WTC11 (cell line): ENCODE measurements around the gene DGCR8. TPM values are rescaled to one million over a fixed set of nuclear protein-coding genes. Genes with fewer than 3 reads are reported as not detected.
A peak's percentile ranks its signal among the peaks of the same experiment; 100 is the strongest.

ENCODE experiments used
- ATAC-seq: fragments of 200-7000 bp; cut with Tn5 transposase; 2 replicates; pipeline ENCODE4 v1.10.0; 2021; ENCODE audit warnings: mild to moderate bottlenecking, moderate library complexity
- CTCF ChIA-PET: fragments of 300-600 bp; sonication (Branson Sonifier 250); formaldehyde crosslinking; loops from one replicate; lab custom pipeline; 2021; ENCODE audit warnings: antibody characterized with exemption; lab: Charles Lee
- POLR2A ChIA-PET: fragments of 350-600 bp; sonication (Branson Sonifier 250); formaldehyde crosslinking; loops from one replicate; lab custom pipeline; 2021; ENCODE audit warnings: antibody characterized with exemption; lab: Charles Lee
- DNase-seq: peaks from one replicate; pipeline ENCODE4 v3.0.0; 2021; ENCODE audit warnings: low spot score
- H3K27ac Mint-ChIP-seq: 2 replicates; pipeline ENCODE4 v1.8.0; 2021; ENCODE audit warnings: mixed read lengths
- H3K27me3 Mint-ChIP-seq: 2 replicates; pipeline ENCODE4 v1.8.0; 2021; ENCODE audit warnings: low read depth, mild to moderate bottlenecking, moderate library complexity, mixed read lengths
- H3K36me3 Mint-ChIP-seq: 2 replicates; pipeline ENCODE4 v1.8.0; 2021; ENCODE audit warnings: mixed read lengths
- H3K4me1 Mint-ChIP-seq: 2 replicates; pipeline ENCODE4 v1.8.0; 2022; ENCODE audit warnings: mixed read lengths
- H3K4me3 Mint-ChIP-seq: 2 replicates; pipeline ENCODE4 v1.8.0; 2021; ENCODE audit warnings: mild to moderate bottlenecking, moderate library complexity, mixed read lengths
- H3K9me3 Mint-ChIP-seq: 2 replicates; pipeline ENCODE4 v1.8.0; 2021; ENCODE audit warnings: mixed read lengths
- AFF4 ChIP-seq: sonication (generic); formaldehyde crosslinking; IDR thresholded peaks from 2 replicates; pipeline ENCODE4 v1.8.1; 2023; ENCODE audit warnings: mild to moderate bottlenecking, missing genetic modification reagents, borderline replicate concordance
- ATF6 ChIP-seq: sonication (generic); formaldehyde crosslinking; IDR thresholded peaks from 2 replicates; pipeline ENCODE4 v1.8.1; 2023; ENCODE audit warnings: mild to moderate bottlenecking, missing genetic modification reagents
- CREB1 ChIP-seq: sonication (generic); formaldehyde crosslinking; IDR thresholded peaks from 2 replicates; pipeline ENCODE4 v1.8.0; 2023; ENCODE audit warnings: mild to moderate bottlenecking, missing genetic modification reagents
- E2F4 ChIP-seq: sonication (generic); formaldehyde crosslinking; IDR thresholded peaks from 2 replicates; pipeline ENCODE4 v1.8.1; 2022; ENCODE audit warnings: low read depth, mild to moderate bottlenecking, moderate library complexity, missing genetic modification reagents, borderline replicate concordance
- JUN ChIP-seq: sonication (generic); formaldehyde crosslinking; IDR thresholded peaks from 2 replicates; pipeline ENCODE4 v1.8.0; 2023; ENCODE audit warnings: mild to moderate bottlenecking, missing genetic modification reagents
- MAX ChIP-seq: sonication (generic); formaldehyde crosslinking; IDR thresholded peaks from 2 replicates; pipeline ENCODE4 v1.8.0; 2022; ENCODE audit warnings: mild to moderate bottlenecking, missing genetic modification reagents
- PRRX2 ChIP-seq: fragments of 250-450 bp; sonication (Bioruptor Pico); IDR thresholded peaks from 2 replicates; pipeline ENCODE4 v1.8.0; 2021; ENCODE audit warnings: mild to moderate bottlenecking
- RELA ChIP-seq: sonication (generic); formaldehyde crosslinking; IDR thresholded peaks from 2 replicates; pipeline ENCODE4 v1.8.1; 2022; ENCODE audit warnings: missing genetic modification reagents, mild to moderate bottlenecking, borderline replicate concordance
- ZNF121 ChIP-seq: sonication (generic); formaldehyde crosslinking; IDR thresholded peaks from 2 replicates; pipeline ENCODE4 v1.8.0; 2023; ENCODE audit warnings: missing genetic modification reagents
- ZNF281 ChIP-seq: sonication (generic); formaldehyde crosslinking; IDR thresholded peaks from 2 replicates; pipeline ENCODE4 v1.8.0; 2023; ENCODE audit warnings: mild to moderate bottlenecking, missing genetic modification reagents
- ZNF671 ChIP-seq: fragments of 250-450 bp; sonication (Bioruptor Pico); IDR thresholded peaks from 2 replicates; pipeline ENCODE4 v1.8.0; 2021; ENCODE audit warnings: mild to moderate bottlenecking
- total RNA-seq: library from RNA; stranded (reverse); gene quantifications from 3 replicates; pipeline ENCODE4 v1.2.3, GENCODE V29; 2021

The DGCR8 gene
- total RNA-seq, 1 experiment from 2014 or later = 55.0 TPM

GRCh38 chr22:20131859-20132685, 52.0 kb downstream of the DGCR8 start:
- POLR2A ChIA-PET = no interaction called here

GRCh38 chr22:20132686-20133246, 52.7 kb downstream of the DGCR8 start:
- Mint-ChIP-seq H3K36me3 (peaks cover 3% of the 10 kb centered on the region; the same call in 1 of the 2 replicates), H3K27ac (no peak overlapping the region), H3K27me3 (no peaks in the 10 kb centered on the region), H3K4me1 (0 out of 2 replicates have a peak, but pooled peaks cover 6% of the 10 kb centered on the region), H3K4me3 (peak overlapping the region; percentile 62), H3K9me3 (no peaks in the 10 kb centered on the region)
- DNase-seq (no peak), ATAC-seq (no peak)
- ChIA-PET CTCF (no interaction called here), POLR2A (no interaction called here)
- no peak for TF ChIP-seq JUN (CRISPR knock-in tag)
- TF ChIP-seq PRRX2 (CRISPR knock-in tag) = no peak
- no peak for TF ChIP-seq ZNF671 (CRISPR knock-in tag)
- TF ChIP-seq E2F4 = no peak
- no peak for TF ChIP-seq RELA
- TF ChIP-seq CREB1 = no peak
- TF ChIP-seq ATF6 = no peak

More at GRCh38 chr22:20131859-20132685, 52.0 kb downstream of the DGCR8 start:
- CTCF ChIA-PET = no interaction called here
- Mint-ChIP-seq H3K27ac (no peak overlapping the region), H3K4me3 (peak overlapping the region; percentile 62), H3K4me1 (0 out of 2 replicates have a peak, but pooled peaks cover 6% of the 10 kb centered on the region), H3K27me3 (no peaks in the 10 kb centered on the region)
- ATAC-seq = no peak
- no peak for TF ChIP-seq AFF4 (CRISPR knock-in tag)
- no peak for TF ChIP-seq ZNF281 (CRISPR knock-in tag)
- no peak for TF ChIP-seq ZNF121 (CRISPR knock-in tag)
- no peak for TF ChIP-seq MAX
- TF ChIP-seq, all 79 proteins: peak for 0
- Mint-ChIP-seq H3K36me3 (peaks cover 8% of the 10 kb centered on the region), H3K9me3 (no peaks in the 10 kb centered on the region)
- DNase-seq = no peak
